ENCODE data around the gene NFE2L2. TPM values are rescaled to one million over a fixed set of nuclear protein-coding genes. Genes with fewer than 3 reads are reported as not detected.

NFE2L2 gene
- total and polyA plus RNA-seq, 2 donors (not counting 3 experiments of a cell fraction or from before 2014, with no cell fraction given), result 57.1 to 66.2 TPM

Small RNA genes within 50 kb of the gene (microRNA-seq; reads per million reads assigned to microRNA genes)
- gene MIR3128 (ENCODE audit: borderline number of aligned reads, borderline replicate concordance) (not detected), gene MIR6512 (ENCODE audit: borderline number of aligned reads, borderline replicate concordance) (not detected)

Small RNA genes within 50 kb of the gene (small RNA-seq; reads per million reads assigned to genes)
- not detected for gene MIR3128 (ENCODE audit: insufficient read depth, insufficient read length, low read depth, low replicate concordance)
- not detected for gene MIR6512 (ENCODE audit: insufficient read depth, insufficient read length, low read depth, low replicate concordance)
- not detected for gene RF00019 (ENCODE audit: insufficient read depth, insufficient read length, low read depth, low replicate concordance)

Other genes starting within 250 kb of the NFE2L2 start
- gene HNRNPA3, start 51.9 kb downstream of the NFE2L2 start, total RNA-seq, result 316 and 322 TPM in 2 replicates
- gene HNRNPA3, start 51.9 kb downstream of the NFE2L2 start, polyA plus RNA-seq, result 28.0 and 57.5 TPM in 2 replicates
- gene AGPS, start 128.0 kb upstream of the NFE2L2 start, total RNA-seq, result 88.8 and 96.5 TPM in 2 replicates
- 7.5 and 10.1 TPM in 2 replicates for gene AGPS, start 128.0 kb upstream of the NFE2L2 start, polyA plus RNA-seq